HL-60 (cell line): ENCODE data around the gene VPS35.
A peak's percentile ranks its signal among the peaks of the same experiment; 100 is the strongest.

ENCODE experiments used
- DNase-seq, 2 experiments: peaks; one replicate each; pipeline ENCODE4 v3.0.0-alpha.2; 2010 to 2020; ENCODE audit warnings: low read depth in 1 of 2, low spot score in 1 of 2
- H3K27ac ChIP-seq: fragments of 250-450 bp; sonication (Bioruptor Pico); replicated peaks from 2 replicates; pipeline ENCODE4 v1.5.1; 2020; ENCODE audit warnings: mild to moderate bottlenecking, moderate library complexity
- H3K27me3 ChIP-seq: fragments of 250-450 bp; sonication (Bioruptor Pico); 2 replicates; pipeline ENCODE4 v1.5.1; 2021; ENCODE audit warnings: mild to moderate bottlenecking, moderate library complexity; ENCODE audit not compliant: insufficient read depth, poor library complexity, severe bottlenecking
- H3K4me3 ChIP-seq: replicated peaks from 2 replicates; pipeline ENCODE4 v1.5.1; 2011; ENCODE audit warnings: mild to moderate bottlenecking, control low read depth, low read length; ENCODE audit not compliant: insufficient read depth
- GABPA ChIP-seq: IDR thresholded peaks from 2 replicates; pipeline ENCODE4 v1.6.1; 2012; ENCODE audit warnings: low read depth
- POLR2AphosphoS5 ChIP-seq: IDR thresholded peaks from 2 replicates; pipeline ENCODE4 v1.6.1; 2012; ENCODE audit warnings: low read depth
- SPI1 ChIP-seq: IDR thresholded peaks from 2 replicates; pipeline ENCODE4 v1.6.1; 2012; ENCODE audit warnings: low read depth, mild to moderate bottlenecking, borderline replicate concordance
- TF ChIP-seq, protein P1 (sequence below): IDR thresholded peaks from 2 replicates; pipeline ENCODE4 v1.6.1; 2012; ENCODE audit warnings: low read depth; ENCODE audit not compliant: insufficient replicate concordance
- TF ChIP-seq, protein P2 (sequence below): IDR thresholded peaks from one replicate; pipeline ENCODE4 v1.5.1; 2011; ENCODE audit warnings: low read length, control low read depth, inconsistent platforms; ENCODE audit not compliant: insufficient read depth

The VPS35 gene

DNA sequence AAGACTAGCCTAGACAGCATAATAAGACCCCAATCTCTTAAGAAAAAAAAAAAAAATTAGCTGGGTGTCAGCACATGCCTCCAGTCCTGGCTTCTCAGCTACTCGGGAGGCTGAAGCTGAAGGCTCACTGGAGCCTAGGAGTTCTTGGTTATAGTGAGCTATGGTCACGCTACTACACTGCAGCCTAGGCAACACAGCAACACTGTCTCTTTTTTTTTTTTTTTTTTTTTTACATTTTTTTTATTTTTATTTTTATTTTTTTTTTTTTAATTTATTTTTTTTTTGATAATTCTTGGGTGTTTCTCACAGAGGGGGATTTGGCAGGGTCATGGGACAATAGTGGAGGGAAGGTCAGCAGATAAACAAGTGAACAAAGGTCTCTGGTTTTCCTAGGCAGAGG lies 4.6 kb upstream of the VPS35 start:
- no peak overlapping the region for H3K27ac ChIP-seq
- no peak for DNase-seq
- H3K27me3 ChIP-seq = no peaks in the 10 kb centered on the region
- H3K4me3 ChIP-seq = no peak overlapping the region
- TF ChIP-seq, protein P1, sequence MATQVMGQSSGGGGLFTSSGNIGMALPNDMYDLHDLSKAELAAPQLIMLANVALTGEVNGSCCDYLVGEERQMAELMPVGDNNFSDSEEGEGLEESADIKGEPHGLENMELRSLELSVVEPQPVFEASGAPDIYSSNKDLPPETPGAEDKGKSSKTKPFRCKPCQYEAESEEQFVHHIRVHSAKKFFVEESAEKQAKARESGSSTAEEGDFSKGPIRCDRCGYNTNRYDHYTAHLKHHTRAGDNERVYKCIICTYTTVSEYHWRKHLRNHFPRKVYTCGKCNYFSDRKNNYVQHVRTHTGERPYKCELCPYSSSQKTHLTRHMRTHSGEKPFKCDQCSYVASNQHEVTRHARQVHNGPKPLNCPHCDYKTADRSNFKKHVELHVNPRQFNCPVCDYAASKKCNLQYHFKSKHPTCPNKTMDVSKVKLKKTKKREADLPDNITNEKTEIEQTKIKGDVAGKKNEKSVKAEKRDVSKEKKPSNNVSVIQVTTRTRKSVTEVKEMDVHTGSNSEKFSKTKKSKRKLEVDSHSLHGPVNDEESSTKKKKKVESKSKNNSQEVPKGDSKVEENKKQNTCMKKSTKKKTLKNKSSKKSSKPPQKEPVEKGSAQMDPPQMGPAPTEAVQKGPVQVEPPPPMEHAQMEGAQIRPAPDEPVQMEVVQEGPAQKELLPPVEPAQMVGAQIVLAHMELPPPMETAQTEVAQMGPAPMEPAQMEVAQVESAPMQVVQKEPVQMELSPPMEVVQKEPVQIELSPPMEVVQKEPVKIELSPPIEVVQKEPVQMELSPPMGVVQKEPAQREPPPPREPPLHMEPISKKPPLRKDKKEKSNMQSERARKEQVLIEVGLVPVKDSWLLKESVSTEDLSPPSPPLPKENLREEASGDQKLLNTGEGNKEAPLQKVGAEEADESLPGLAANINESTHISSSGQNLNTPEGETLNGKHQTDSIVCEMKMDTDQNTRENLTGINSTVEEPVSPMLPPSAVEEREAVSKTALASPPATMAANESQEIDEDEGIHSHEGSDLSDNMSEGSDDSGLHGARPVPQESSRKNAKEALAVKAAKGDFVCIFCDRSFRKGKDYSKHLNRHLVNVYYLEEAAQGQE = no peak
- no peak for TF ChIP-seq GABPA
- TF ChIP-seq, protein P2, sequence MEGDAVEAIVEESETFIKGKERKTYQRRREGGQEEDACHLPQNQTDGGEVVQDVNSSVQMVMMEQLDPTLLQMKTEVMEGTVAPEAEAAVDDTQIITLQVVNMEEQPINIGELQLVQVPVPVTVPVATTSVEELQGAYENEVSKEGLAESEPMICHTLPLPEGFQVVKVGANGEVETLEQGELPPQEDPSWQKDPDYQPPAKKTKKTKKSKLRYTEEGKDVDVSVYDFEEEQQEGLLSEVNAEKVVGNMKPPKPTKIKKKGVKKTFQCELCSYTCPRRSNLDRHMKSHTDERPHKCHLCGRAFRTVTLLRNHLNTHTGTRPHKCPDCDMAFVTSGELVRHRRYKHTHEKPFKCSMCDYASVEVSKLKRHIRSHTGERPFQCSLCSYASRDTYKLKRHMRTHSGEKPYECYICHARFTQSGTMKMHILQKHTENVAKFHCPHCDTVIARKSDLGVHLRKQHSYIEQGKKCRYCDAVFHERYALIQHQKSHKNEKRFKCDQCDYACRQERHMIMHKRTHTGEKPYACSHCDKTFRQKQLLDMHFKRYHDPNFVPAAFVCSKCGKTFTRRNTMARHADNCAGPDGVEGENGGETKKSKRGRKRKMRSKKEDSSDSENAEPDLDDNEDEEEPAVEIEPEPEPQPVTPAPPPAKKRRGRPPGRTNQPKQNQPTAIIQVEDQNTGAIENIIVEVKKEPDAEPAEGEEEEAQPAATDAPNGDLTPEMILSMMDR = no peak
- no peak for TF ChIP-seq SPI1
- no peak for TF ChIP-seq POLR2AphosphoS5

DNA sequence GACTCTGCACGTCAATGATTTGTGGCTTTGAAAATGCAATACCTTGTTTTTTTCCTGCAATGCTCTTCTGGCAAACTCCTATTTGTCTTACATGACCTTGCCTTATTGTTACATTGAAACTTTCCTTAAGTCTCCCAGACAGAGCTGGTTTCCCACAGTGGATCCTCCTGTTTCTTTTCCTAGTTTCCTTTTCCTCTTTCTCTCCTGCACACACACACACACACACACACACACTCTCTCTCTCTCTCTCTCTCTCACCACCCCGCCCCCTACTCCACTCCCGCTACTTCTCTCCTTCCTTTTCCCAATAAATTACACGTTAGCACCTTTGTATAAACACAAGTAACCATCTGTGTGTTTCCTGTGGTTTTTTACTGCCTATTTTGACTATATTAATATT lies 2.7 kb upstream of the VPS35 start:
- Histone ChIP-seq H3K4me3 (no peak overlapping the region), H3K27me3 (no peaks in the 10 kb centered on the region), H3K27ac (no peak overlapping the region)
- DNase-seq = no peak
- TF ChIP-seq GABPA (no peak), POLR2AphosphoS5 (no peak), SPI1 (no peak)
- TF ChIP-seq, protein P2 = no peak
- TF ChIP-seq, protein P1 = no peak

DNA sequence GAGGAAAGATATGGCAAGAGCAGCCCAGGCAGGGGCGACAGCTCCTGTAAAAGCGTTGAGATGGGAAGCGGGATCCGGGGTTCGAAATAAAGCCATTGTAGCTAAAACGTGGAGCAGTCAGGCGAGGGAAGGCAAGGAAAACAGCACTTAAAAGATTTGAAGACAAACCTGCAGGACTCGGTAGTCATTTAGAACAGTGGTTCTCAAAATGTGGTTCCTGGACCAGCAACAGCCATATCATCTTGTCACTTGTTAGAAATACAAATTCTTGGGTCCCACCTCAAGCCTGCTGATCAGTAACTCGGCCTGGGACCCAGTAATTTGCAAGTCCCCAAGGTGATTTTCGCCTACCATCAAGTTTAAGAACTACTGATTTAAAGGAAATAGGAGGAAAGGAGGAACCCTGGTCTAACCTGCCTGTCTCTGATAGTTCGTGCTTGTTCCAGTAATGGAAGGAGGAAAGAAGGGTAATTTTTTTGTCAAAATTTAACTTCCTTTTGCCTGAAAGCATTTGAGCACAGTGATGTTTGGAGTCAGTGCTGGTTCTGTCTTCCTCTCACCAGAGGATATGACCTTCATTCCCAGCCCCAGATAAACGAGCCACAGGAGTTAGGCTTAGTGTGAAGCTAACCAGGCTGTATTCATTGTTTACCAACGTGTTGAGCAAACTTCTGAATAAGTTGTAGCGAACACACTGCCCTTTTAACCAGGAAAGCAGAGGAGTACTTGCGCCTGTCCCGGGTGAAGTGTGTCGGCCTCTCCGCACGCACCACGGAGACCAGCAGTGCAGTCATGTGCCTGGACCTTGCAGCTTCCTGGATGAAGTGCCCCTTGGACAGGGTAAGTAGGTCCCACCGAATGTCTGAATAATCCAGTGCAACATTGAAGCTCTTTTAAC lies 1.6 kb upstream of the VPS35 start:
- Histone ChIP-seq H3K4me3 (peak overlapping the region; percentile 97), H3K27me3 (no peaks in the 10 kb centered on the region), H3K27ac (peak overlapping the region; percentile 97)
- TF ChIP-seq, protein P1 = no peak
- no peak for TF ChIP-seq POLR2AphosphoS5
- TF ChIP-seq, protein P2 = no peak
- no peak for TF ChIP-seq SPI1
- no peak for TF ChIP-seq GABPA
- DNase-seq = peak in 1 of 2 experiments; percentile 35
